Left renal pelvis (tissue), 4 donors: ENCODE measurements around the gene CABLES2. TPM values are rescaled to one million over a fixed set of nuclear protein-coding genes. Genes with fewer than 3 reads are reported as not detected.

Source experiments
- DNase-seq, 4 donors: peaks; one replicate each; pipeline ENCODE4 v3.0.0-alpha.2; 2013; ENCODE audit warnings: low read depth in 4 of 4, low spot score in 3 of 4
- polyA plus RNA-seq, 4 donors: library from polyadenylated mRNA; unstranded; fragments of 120-200 nt; gene quantifications; one replicate each; pipeline ENCODE4 v1.2.1, GENCODE V29; 2013; ENCODE audit not compliant: insufficient read length in 4 of 4

CABLES2 gene
- polyA plus RNA-seq, 4 donors = 9.8 to 11.4 (median 10.5) TPM

GRCh38 chr20:62352402-62353288 is 54.4 kb downstream of the CABLES2 start:
- DNase-seq = no peak

- no peak for DNase-seq
Observed at GRCh38 chr20:62351469-62352401, 55.4 kb downstream of the CABLES2 start.

DNA sequence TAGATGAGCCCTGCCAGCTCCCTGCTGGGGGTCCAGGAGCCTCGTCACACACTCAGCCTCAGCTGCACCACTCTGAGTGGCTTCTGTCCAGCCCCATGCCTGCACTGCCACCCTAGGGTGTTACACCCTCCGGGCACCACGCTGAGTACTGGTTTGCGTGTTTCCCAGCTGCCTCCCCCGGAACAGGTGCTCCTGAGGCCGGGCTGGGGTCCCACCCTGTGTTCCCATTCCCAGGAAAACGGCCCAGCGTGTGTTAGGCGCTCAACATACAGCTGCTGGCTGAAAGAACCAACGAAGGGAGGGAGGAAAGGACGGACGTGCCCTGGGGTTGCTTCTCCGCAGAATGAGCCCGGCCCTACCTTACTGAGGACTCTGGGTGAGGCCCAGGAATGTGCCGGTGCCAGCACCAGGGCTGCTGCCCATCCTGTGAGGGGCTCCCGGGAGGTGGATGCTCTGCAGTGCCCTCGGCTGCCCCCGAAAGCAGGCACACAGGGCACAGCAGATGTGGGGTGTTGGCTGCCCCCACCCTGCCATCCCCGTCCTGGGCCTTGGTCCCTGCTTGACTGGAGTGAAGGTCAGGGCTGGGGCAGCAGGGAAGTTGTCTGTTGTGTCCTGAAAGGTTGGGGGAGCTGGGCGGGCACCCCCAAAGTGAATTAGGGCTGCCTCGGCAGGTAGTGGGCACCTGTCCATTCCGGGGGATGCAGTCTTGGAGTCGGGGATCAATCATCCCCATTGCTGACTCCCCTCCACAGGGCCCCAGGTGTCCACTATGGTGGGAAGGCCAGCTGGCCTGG is 56.3 kb downstream of the CABLES2 start:
- no peak for DNase-seq

- no peak for DNase-seq
Observed at GRCh38 chr20:62350098-62350628, 56.9 kb downstream of the CABLES2 start.

DNA sequence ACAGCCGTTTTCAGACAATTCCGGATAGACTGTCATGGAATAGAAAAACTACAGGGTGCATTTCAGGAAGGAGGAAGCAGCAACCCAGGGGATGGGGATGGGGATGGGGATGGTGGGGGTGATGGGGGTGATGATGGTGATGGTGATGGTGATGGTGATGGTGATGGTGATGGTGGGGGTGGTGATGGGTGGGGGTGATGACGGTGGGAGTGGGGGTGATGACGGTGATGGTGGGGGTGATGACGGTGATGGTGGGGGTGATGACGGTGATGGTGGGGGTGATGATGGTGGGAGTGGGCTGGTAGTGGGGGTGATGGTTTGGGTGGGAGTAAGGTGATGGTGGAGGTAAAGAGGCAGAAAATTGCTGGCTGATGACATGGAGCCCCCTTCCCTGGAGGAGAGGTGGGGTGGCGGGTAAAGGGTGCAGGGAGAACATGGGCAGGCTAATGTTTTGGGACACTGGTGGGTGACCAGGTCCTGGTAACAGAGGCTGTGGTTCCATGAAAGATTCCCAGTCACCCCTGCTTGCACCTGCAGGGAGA is 57.5 kb downstream of the CABLES2 start:
- DNase-seq = no peak

GRCh38 chr20:62348604-62349003 is 58.5 kb downstream of the CABLES2 start:
- no peak for DNase-seq

DNA sequence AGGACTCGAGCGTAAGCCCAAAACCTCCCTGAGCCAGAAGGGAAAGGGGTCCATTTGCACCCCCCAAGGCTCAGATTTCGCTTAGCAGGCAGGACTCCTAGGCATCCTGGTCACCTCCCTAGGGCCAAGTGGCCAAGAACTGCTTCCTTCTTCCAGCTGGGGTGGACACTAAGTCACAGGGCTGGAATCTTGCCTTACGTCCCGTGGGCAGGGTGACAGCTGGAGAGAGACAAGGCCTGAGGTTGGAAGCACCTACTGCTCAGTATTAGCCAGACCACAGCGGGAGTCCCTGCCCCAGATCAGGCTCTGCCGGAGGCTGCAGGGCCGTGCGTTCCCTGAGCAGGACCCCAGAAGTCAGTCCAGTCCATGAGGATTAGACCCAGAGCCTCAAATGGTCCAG is 59.6 kb downstream of the CABLES2 start:
- DNase-seq = no peak

DNA sequence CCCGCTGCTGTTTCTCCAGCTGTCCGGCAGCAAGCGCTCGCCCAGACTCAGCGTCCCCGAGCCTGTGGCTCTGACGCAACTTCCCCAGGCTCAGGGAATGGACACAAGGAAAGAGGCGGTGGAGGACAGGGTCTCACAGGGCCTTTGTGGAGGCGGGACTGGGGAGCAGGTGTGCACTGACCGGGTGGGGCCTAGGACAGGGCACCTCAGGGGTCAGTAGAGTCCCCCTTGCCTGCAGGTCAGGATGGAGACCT is 60.0 kb downstream of the CABLES2 start:
- DNase-seq = no peak

DNA sequence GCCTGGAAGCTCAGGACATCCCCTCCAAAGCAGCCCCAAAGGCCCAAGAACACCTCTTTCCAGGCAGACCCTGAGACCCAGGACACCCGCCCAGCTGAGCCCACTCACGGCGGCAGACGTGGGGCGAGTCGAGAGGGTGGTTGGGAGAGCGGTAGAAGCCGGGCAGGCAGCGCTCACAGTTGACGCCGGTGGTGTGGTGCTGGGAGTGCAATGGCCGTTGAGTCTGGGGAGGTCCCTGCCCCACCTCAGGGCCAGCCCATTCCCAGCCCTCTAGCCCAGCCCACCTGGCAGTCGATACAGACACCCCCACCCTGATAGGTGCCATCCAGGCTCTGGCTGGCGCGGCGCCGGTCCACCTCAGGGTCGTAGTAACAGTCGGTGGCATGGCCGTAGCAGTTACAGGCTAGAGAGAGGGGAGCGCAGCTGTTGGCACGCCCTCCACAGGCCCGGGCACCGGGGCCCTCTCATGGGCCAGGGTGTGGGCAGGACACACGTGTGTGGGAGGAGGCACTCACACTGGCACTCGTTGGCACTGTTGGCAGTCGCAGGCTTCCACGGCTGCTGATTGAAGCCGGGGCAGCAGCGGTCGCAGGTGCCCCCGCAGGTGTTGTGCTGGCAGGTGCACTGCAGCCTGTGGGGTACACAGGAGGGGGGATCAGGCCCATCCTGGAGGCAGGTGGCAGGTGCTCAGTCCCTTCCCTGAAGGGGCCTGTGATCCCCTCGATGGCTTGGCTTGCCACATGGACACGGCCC is 60.5 kb downstream of the CABLES2 start:
- DNase-seq = no peak

DNA sequence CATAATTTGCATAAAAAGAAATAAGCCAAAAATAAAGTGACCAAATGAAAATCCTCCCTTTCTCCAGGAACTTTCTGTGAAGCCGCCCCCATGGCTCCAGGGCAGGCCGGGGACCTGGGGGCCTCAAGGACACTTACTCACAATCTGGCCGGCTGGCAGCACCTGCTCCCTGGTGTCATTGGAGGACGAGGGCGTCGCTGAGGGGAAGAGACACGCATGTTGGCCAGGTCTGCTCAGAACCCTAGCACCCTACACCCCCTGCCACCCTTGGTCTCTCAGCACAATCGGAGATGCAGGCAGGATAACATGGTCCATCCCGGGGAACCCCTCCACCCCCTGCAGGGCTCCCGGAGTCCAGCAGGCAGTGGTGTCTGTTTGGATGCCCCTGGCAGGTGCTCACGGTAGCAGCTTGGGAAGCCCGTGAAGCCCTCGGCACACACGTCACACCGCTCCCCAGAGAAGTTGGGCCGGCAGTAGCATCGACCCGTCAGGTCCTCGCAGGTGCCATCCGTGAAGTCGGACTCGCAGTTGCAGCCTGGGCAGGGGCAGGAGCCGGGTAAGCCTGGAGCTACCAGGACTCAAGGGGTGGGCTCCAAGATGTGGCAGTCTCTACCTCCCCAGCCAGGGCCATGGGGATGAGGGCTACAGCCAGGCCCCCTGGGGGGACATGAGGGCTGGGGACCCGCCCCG is 61.3 kb downstream of the CABLES2 start:
- no peak for DNase-seq

- no peak for DNase-seq
Observed at GRCh38 chr20:62344782-62345181, 62.3 kb downstream of the CABLES2 start.

GRCh38 chr20:62344092-62344491 is 63.0 kb downstream of the CABLES2 start:
- no peak for DNase-seq

GRCh38 chr20:62342910-62343309 is 64.2 kb downstream of the CABLES2 start:
- no peak for DNase-seq

- no peak for DNase-seq
Observed at GRCh38 chr20:62339647-62340062, 67.4 kb downstream of the CABLES2 start.

Other genes starting within 250 kb of the CABLES2 start
- 10 to 100 TPM; 25.2 to 50.0 (median 31.1) TPM for gene MTG2, start 224.3 kb downstream of the CABLES2 start, polyA plus RNA-seq
- gene HRH3, start 187.0 kb downstream of the CABLES2 start, polyA plus RNA-seq = under 1 TPM in 3 of 4 donors, not detected in 1; 0.07 to 0.37 (median 0.17) TPM
- 10 to 100 TPM; 23.5 to 44.3 (median 34.3) TPM for gene OSBPL2, start 168.8 kb downstream of the CABLES2 start, polyA plus RNA-seq
- gene ADRM1, start 104.3 kb downstream of the CABLES2 start, polyA plus RNA-seq = 10 to 100 TPM; 38.6 to 62.8 (median 43.8) TPM
- 100 to 1,000 TPM in 2 of 4 donors, 10 to 100 TPM in 2; 32.0 to 182 (median 104) TPM for gene LAMA5, start 40.0 kb downstream of the CABLES2 start, polyA plus RNA-seq
- gene RPS21, start 20.2 kb downstream of the CABLES2 start, polyA plus RNA-seq = 100 to 1,000 TPM; 715 to 1,000 (median 769) TPM
- gene RBBP8NL, start 20.3 kb upstream of the CABLES2 start, polyA plus RNA-seq = 1 to 10 TPM in 3 of 4 donors, under 1 TPM in 1; 0.04 to 3.0 (median 1.5) TPM
- 1 to 10 TPM; 2.1 to 7.7 (median 6.3) TPM for gene GATA5, start 68.7 kb upstream of the CABLES2 start, polyA plus RNA-seq
- gene SLCO4A1, start 235.2 kb upstream of the CABLES2 start, polyA plus RNA-seq = 1 to 10 TPM in 3 of 4 donors, under 1 TPM in 1; 0.31 to 6.8 (median 3.5) TPM